Heart left ventricle (tissue), 13 donors: ENCODE measurements around the gene APLF.

Experiments
- CTCF ChIP-seq, 12 donors: fragments of 200-600 bp; sonication (generic) in 4 of 12; IDR thresholded peaks; one replicate each; pipeline versions ENCODE4 v1.5.0 to v1.8.0; 2018 to 2022; ENCODE audit warnings: antibody characterized with exemption in 12 of 12, mild to moderate bottlenecking in 5 of 12
- POLR2A ChIP-seq, 2 donors: fragments of 450-650 bp; IDR thresholded peaks; one replicate each; pipeline ENCODE4 v1.6.1; 2017; ENCODE audit warnings: antibody characterized with exemption in 2 of 2, mild to moderate bottlenecking in 2 of 2, moderate library complexity in 2 of 2
- donor health status: ischemic (EF 13 %, LVEDD 7.1; RV severe dilation, severe dysfunction).
- donor health status: DM: no; HTN: yes; CAD: no.
- donor health status: DM: no; HTN: no; CAD: no.
- donor health status: ischemic (EF 25% LVEDD 6.9; RV normal size, moderate dysfunction).
- donor health status: ischemic (EF 25% LVEDD 5.7; RV mildly dilated, moderate dysfunction).
- donor health status: ischemic (EF 35%, LVEDD 5.7; RV mildly dilated, moderate dysfunction).
- donor health status: nonischemic (EF 11% LVEDD 7.7; RV severe dilation, severe dysfunction).
- donor health status: DM: yes; HTN: yes; CAD: no.
- donor health status: PGD.
- donor health status: ischemic (EF 29% LVEDD 5.4; RV normal size, mild dysfunction).
- donor health status: nonischemic (EF 23%, LVEDD 6.1; RV moderate dilation, normal function).

- no peak for TF ChIP-seq CTCF (IDR thresholded peaks at IDR 0.05)
- no peak for TF ChIP-seq POLR2A (IDR thresholded peaks at IDR 0.05)
Measured at GRCh38 chr2:68489282-68489681, 21.9 kb downstream of the APLF start.
